Stimulated activated CD4-positive, alpha-beta T cell treated with anti-CD3 and anti-CD28 coated beads, Interleukin-1b, Interleukin-23, amount 100 ng/mL, for 4 hours (primary cell): ENCODE data around the gene FAM185A.
"Not testable (repeated sequence)": the region's sequence is repeated elsewhere in the genome, so short reads cannot be mapped to it uniquely, and the experiment has no call there.

Experiments
- DNase-seq, 2 donors: peaks; one replicate each; pipeline ENCODE4 v3.0.0-alpha.2; 2020; ENCODE audit warnings: low read depth in 2 of 2

Gene FAM185A

GRCh38 chr7:102830197-102830596 lies 81.4 kb downstream of the FAM185A start:
- no peak for DNase-seq

- no peak for DNase-seq
Observed at GRCh38 chr7:102832674-102833073, 83.9 kb downstream of the FAM185A start.

GRCh38 chr7:102833343-102833742 lies 84.5 kb downstream of the FAM185A start:
- no peak for DNase-seq

- no peak for DNase-seq
Observed at GRCh38 chr7:102834466-102834865, 85.7 kb downstream of the FAM185A start.

- DNase-seq = no peak
Observed at GRCh38 chr7:102834999-102835398, 86.2 kb downstream of the FAM185A start.

GRCh38 chr7:102836191-102836919 lies 87.6 kb downstream of the FAM185A start:
- no peak for DNase-seq

- no peak for DNase-seq
Observed at GRCh38 chr7:102836977-102837376, 88.2 kb downstream of the FAM185A start.

GRCh38 chr7:102837802-102838201 lies 89.0 kb downstream of the FAM185A start:
- no peak for DNase-seq

- not testable (repeated sequence) for DNase-seq
Observed at GRCh38 chr7:102838572-102839101, 89.8 kb downstream of the FAM185A start.

- DNase-seq = no peak
Observed at GRCh38 chr7:102840404-102840803, 91.6 kb downstream of the FAM185A start.

GRCh38 chr7:102841290-102841689 lies 92.5 kb downstream of the FAM185A start:
- no peak for DNase-seq

- no peak for DNase-seq
Observed at GRCh38 chr7:102842284-102842683, 93.5 kb downstream of the FAM185A start.

- DNase-seq = no peak
Observed at GRCh38 chr7:102843850-102844249, 95.1 kb downstream of the FAM185A start.

GRCh38 chr7:102845346-102845745 lies 96.5 kb downstream of the FAM185A start:
- DNase-seq = no peak

GRCh38 chr7:102849079-102849478 lies 100.3 kb downstream of the FAM185A start:
- no peak for DNase-seq

- no peak for DNase-seq
Observed at GRCh38 chr7:102849538-102849937, 100.7 kb downstream of the FAM185A start.

GRCh38 chr7:102856036-102856435 lies 107.2 kb downstream of the FAM185A start:
- DNase-seq = no peak
